GM12801 (cell line): ENCODE results near the gene PSMB2.

Source experiments
- CTCF ChIP-seq: IDR thresholded peaks from one replicate; pipeline ENCODE4 v1.5.1; 2011; ENCODE audit warnings: control low read depth; ENCODE audit not compliant: insufficient read length; ENCODE audit errors: extremely low read depth

The PSMB2 gene

GRCh38 chr1:35619237-35620121 lies 21.8 kb downstream of the PSMB2 start:
- TF ChIP-seq CTCF, result no peak

GRCh38 chr1:35615440-35615839 lies 25.9 kb downstream of the PSMB2 start:
- TF ChIP-seq CTCF, result no peak

- no peak for TF ChIP-seq CTCF
Observed at GRCh38 chr1:35611655-35612054, 29.7 kb downstream of the PSMB2 start.

- no peak for TF ChIP-seq CTCF
Observed at GRCh38 chr1:35605867-35606182, 35.5 kb downstream of the PSMB2 start.

- no peak for TF ChIP-seq CTCF
Observed at GRCh38 chr1:35605071-35605866, 36.1 kb downstream of the PSMB2 start.

GRCh38 chr1:35603941-35604340 lies 37.4 kb downstream of the PSMB2 start:
- TF ChIP-seq CTCF, result no peak

- no peak for TF ChIP-seq CTCF
Observed at GRCh38 chr1:35603468-35603867, 37.9 kb downstream of the PSMB2 start.
